HG02884 (cell line): Measurements from ENCODE around the gene COL23A1.

ENCODE experiments used
- ATAC-seq: cut with Tn5 transposase; IDR thresholded peaks from one replicate; pipeline ENCODE4 v1.9.1; 2021; ENCODE audit warnings: mild to moderate bottlenecking, moderate library complexity; ENCODE audit not compliant: unreplicated experiment

COL23A1 gene

DNA sequence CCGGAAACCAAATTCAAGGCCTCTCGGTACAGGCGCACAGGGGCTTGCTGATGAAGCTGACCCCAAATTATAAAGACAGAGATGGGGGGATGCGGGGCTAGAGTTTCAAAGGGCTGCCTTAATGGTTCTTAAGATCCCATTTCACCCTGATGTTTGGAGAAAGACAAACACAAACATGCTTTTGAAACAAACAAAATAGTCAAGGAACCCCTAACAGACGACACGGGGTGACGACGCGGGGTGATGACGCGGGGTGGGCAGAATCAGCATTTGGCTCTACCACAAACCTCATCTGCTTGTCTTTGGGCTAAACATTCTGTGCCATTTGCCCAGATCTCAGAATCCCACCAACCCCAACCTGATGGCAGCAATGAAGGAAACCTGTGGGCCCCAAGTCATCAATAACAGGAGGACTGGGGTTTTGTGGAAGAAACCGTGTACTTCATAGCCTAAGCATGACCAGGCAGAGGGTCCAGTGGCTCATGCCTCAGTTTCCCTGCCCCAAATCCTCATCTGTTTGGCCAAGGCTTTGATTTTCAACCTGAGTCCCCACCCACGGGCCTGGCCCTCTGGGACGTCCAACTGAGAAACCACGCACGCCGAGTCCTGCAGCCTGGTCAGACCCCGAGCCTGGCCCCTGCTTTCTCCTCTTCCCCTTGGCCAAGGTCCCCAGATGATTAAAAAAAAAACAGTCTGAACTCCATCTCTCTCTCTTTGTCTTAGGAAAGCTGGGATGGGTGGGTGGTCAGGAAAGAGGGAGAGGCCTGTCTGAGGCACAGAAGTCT lies 148.5 kb downstream of the COL23A1 start:
- no peak for ATAC-seq

DNA sequence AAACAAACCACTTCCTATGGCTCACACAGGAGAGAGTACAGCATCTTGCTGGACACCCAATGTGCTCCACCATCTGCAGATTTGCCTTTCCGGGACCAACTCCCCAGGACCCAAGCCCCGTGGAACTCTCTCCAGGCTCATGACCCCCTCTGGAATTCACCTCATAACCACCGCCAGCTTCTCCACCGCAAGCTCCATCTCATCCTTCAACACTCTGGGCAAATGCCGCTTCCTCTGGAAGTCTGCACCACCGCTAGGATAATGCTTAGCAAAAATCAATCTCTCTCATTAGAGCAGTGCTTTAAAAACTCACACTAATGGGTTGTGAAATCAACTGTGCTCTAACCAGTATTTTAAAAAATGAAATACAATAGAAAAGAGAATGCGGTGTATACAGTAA lies 150.0 kb downstream of the COL23A1 start:
- ATAC-seq, result no peak

DNA sequence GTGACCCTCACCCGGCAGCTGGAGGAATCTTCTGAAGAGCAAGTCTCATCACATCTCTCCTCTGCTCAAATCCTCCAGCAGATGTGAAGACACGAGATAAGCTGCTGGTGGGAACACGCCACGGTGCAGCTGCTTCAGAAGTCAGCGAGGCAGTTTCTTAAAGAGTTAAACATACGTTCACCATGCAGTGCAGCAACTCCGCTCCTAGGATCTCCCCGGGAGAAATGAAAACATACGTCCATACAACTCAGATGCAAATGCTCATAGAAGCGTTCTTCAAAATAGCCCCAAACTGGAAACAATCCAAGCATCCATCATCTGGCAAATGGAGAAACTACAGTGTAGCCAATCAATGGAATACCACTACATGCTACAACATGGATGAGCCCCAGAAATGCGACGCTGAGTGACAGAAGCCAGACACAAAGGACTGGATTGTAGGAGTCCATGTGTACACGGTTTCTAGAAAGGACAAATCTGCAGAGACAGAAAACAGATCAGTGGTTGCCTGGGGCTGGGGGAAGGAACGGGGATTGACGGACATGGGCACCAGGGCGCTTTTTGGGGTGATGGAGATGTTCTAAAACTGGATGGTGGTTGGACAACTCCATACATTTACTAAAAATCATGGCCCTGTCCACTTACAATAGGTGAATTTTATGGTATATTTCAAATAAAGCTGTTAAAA lies 150.6 kb downstream of the COL23A1 start:
- ATAC-seq, result no peak

DNA sequence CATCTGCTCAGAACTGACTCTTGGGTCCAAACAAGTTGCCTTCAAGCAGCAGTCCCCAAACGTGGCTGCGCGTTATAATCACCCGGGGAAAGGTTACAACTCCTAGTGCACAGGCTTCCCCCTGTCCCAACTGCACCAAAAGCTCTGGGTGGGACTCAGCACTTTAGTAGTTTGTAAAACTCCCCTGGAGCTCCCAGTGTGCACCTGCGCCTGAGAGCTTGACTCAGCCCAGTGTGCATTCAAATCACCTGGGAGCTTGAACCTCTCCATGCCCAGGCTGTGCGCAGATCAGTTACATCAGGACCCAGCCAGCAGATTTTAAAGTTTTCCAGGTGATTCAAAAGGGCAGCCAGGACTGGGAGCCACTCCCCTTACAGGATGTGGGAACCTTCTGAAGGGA lies 151.4 kb downstream of the COL23A1 start:
- ATAC-seq, result no peak

DNA sequence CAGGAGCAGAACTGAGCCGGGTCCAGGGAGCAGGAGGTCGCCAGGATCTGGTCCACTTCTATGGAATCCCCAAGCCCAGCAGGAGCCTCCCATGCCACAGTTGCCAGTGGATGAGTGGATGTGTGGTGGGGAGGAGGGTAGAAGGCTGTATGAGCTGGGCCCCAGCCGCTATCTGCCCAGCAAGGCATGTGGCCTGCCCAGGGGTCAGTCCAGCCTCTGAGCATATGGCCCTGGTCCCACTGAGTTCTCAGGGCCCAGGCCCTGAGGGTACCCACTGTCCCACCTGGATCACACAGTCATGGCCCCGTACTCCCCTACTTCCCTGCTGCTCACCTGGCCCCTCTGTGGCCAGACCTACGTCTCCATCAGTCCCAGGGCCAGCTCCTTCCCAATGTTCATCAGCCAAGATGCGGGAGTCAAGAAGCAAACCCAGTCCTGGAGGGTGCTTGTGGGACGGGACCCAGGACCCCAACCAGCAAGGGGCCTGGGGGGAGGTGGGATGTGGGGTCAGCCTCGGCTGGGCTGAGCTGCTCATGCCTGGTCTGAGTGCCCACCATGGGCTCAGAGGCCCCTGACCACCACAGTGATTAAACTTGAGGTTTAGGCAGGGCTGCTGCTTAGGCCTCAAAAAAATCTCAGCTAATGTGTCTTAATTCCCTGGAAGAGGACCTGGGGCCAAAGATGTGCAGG lies 152.7 kb downstream of the COL23A1 start:
- ATAC-seq, result no peak

GRCh38 chr5:178436326-178436940 lies 153.8 kb downstream of the COL23A1 start:
- ATAC-seq, result no peak

- no peak for ATAC-seq
These were observed 154.6 kb downstream of the COL23A1 start for GRCh38 chr5:178435321-178436238.

GRCh38 chr5:178434851-178435250 lies 155.3 kb downstream of the COL23A1 start:
- ATAC-seq, result no peak

GRCh38 chr5:178434016-178434761 lies 156.0 kb downstream of the COL23A1 start:
- ATAC-seq, result no peak

DNA sequence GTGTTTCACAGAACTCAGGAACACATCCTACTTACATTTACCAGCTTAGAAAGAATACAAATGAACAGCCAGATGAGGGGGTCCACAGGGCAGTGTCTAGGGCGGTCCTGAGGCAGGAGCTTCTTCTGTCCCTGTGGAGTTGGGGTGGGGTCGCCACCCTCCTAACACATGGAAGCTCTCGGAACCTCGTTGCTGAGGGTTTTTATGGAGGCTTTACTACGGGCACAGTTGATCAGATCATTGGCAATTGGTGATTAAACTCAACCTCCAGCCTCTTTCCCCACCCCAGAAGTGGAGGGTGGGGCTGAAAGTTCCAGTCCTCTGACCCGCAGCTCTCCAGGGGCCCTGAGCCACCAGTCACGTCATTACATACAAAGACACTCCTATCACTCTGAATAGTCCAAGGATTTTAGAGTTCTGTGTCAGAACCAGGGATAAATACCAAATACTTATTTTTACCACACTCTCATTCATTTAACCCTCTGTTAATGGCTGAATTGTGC lies 156.9 kb downstream of the COL23A1 start:
- ATAC-seq, result no peak

- ATAC-seq, result no peak
These were observed 157.5 kb downstream of the COL23A1 start for GRCh38 chr5:178432421-178433272.

- ATAC-seq, result no peak
These were observed 158.4 kb downstream of the COL23A1 start for GRCh38 chr5:178431782-178432165.

- no peak for ATAC-seq
These were observed 159.0 kb downstream of the COL23A1 start for GRCh38 chr5:178431063-178431781.

DNA sequence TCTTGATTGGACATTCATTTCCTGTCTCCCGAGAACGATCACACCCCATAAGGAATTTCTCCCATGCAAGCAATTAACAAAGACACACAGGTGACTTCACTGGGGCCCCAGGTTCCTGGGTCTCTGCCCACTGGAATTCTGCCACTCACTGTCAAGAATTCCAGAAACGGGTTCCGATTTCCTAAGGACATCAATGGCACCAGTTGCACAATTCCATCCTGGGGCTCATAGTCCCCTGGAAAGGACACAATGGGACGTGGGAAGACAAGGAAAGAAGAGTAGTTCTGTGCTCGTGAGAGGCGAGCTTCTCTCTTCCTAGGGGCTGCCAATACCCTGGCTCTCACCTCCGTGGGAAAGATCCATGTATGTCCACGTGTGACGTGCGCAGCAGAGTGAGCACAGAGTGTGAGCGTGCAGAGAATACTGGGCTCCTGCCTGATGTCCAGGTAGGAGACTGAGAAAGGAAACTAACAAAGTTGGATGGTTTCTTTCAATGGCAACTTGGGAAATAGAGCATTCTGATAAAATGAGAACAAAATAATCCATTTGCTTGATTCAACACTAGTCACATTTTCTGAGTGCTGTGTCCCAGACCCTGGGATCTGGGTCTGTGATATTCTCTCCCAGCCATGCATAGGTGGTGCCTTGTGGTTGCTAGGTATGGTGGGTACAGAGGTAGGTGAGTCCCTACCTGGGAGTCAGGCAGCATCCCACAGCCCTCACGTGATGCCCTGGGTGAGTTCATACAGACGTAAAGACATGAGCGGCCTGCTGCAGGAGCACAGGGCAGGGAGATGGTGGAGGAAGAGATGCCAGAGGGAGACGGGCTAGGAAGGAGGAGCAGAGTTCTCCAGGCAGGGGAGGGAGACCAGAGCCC lies 159.8 kb downstream of the COL23A1 start:
- ATAC-seq, result no peak

- no peak for ATAC-seq
These were observed 160.6 kb downstream of the COL23A1 start for GRCh38 chr5:178429491-178430185.

DNA sequence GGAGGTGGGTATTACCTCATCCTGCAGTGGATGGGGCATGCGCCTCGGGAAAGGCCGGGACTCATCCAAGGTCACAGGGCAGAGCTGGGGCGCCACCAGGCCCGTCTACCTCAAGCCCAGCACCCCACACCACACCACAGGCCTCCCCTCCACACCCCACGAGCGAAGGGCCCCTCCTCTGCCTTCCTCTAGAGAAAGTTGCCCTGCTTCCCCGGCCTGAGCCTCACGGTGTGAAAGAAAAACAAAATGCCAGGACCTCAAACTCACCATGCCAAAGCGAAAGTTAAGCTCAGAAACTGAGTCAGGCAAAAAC lies 161.1 kb downstream of the COL23A1 start:
- ATAC-seq, result no peak
